Heart left ventricle (tissue), 16 donors: ENCODE data around the gene PTP4A1. TPM values are rescaled to one million over a fixed set of nuclear protein-coding genes. Genes with fewer than 3 reads are reported as not detected.

Experiments used
- ATAC-seq, 4 donors: fragments of 200-7000 bp; cut with Tn5 transposase; one replicate each; pipeline ENCODE4 v1.9.1; 2020 to 2022; ENCODE audit warnings: moderate library complexity in 4 of 4, mild to moderate bottlenecking in 3 of 4, moderate number of reproducible peaks in 1 of 4
- DNase-seq, 5 donors: peaks; one replicate each; pipeline ENCODE4 v3.0.0-alpha.2; 2020
- H3K27ac ChIP-seq, 12 donors: fragments of 200-600 bp; sonication (generic) in 4 of 12; one replicate each; pipeline versions ENCODE4 v1.5.0 to v1.8.0; 2016 to 2022; ENCODE audit warnings: mild to moderate bottlenecking in 2 of 12
- H3K27me3 ChIP-seq, 9 donors: fragments of 200-600 bp; sonication (generic) in 2 of 9; one replicate each; pipeline versions ENCODE4 v1.5.1 to v1.8.0; 2016 to 2022; ENCODE audit warnings: mild to moderate bottlenecking in 3 of 9
- H3K36me3 ChIP-seq, 9 donors: fragments of 200-600 bp; sonication (generic) in 2 of 9; one replicate each; pipeline versions ENCODE4 v1.5.0 to v1.8.0; 2018 to 2022; ENCODE audit warnings: mild to moderate bottlenecking in 2 of 9
- H3K4me1 ChIP-seq, 12 donors: fragments of 200-600 bp; sonication (generic) in 4 of 12; one replicate each; pipeline versions ENCODE4 v1.5.0 to v1.8.0; 2016 to 2022; ENCODE audit warnings: mild to moderate bottlenecking in 3 of 12
- H3K4me3 ChIP-seq, 12 donors: fragments of 200-600 bp; sonication (generic) in 4 of 12; one replicate each; pipeline versions ENCODE4 v1.5.0 to v1.8.0; 2017 to 2022; ENCODE audit warnings: mild to moderate bottlenecking in 9 of 12, moderate library complexity in 4 of 12
- H3K9me3 ChIP-seq, 12 donors: fragments of 200-600 bp; sonication (generic) in 4 of 12; one replicate each; pipeline versions ENCODE4 v1.5.0 to v1.8.0; 2016 to 2022; ENCODE audit warnings: mild to moderate bottlenecking in 1 of 12
- POLR2A ChIP-seq, 2 donors: fragments of 450-650 bp; IDR thresholded peaks; one replicate each; pipeline ENCODE4 v1.6.1; 2017; ENCODE audit warnings: antibody characterized with exemption in 2 of 2, mild to moderate bottlenecking in 2 of 2, moderate library complexity in 2 of 2
- WGBS, 4 donors: extraction: QIAGEN DNeasy Blood & Tissue Kit in 2 of 4; methylation state at CpG; one replicate each; pipeline versions ENCODE4 v1.1.5 to v1.1.7; 2013 to 2018; 5-methylcytosine and 5-hydroxymethylcytosine counted together
- intact Hi-C, 10 donors: fragments of 100-400 bp; cut with DNase I; formaldehyde crosslinking; loops; one replicate each; pipeline versions ENCODE4 v1.11.1 to v1.14.2; 2022
- polyA plus RNA-seq, 2 donors: library from polyadenylated mRNA; stranded (reverse); fragments of 200-250 nt; gene quantifications; one replicate each; pipeline ENCODE4 v1.2.3, GENCODE V29; 2013
- total RNA-seq, 9 donors: library from RNA; depleted of rRNA in 2 of 9; stranded (reverse); fragments of >200 nt in 2 of 9; fragmentation: NEBNext Ultra II Directional in 3 of 9; extraction: Animal tissue kit (Norgen Biotek cat#: 25700) in 3 of 9; gene quantifications; one replicate each; pipeline versions ENCODE4 v1.1.0 to v1.2.4, GENCODE V29; 2016 to 2023
- TF ChIP-seq, protein P1 (sequence below), 12 donors: fragments of 200-600 bp; sonication (generic) in 4 of 12; IDR thresholded peaks; one replicate each; pipeline versions ENCODE4 v1.5.0 to v1.8.0; 2018 to 2022; ENCODE audit warnings: antibody characterized with exemption in 12 of 12, mild to moderate bottlenecking in 5 of 12
- donor health status: ischemic (EF 13 %, LVEDD 7.1; RV severe dilation, severe dysfunction).
- donor health status: healthy with polysubstance abuse.
- donor health status: DM: no; HTN: yes; CAD: no.
- donor health status: DM: no; HTN: no; CAD: no.
- donor health status: ischemic (EF 25% LVEDD 6.9; RV normal size, moderate dysfunction).
- donor health status: ischemic (EF 25% LVEDD 5.7; RV mildly dilated, moderate dysfunction).
- donor health status: healthy.
- donor health status: DM: yes; HTN: yes; CAD: no.
- donor health status: ischemic (EF 35%, LVEDD 5.7; RV mildly dilated, moderate dysfunction).
- donor health status: nonischemic (EF 11% LVEDD 7.7; RV severe dilation, severe dysfunction).
- donor health status: DM: yes; HTN: yes; CAD: no.
- donor health status: PGD.
- donor health status: ischemic (EF 29% LVEDD 5.4; RV normal size, mild dysfunction).
- donor health status: nonischemic (EF 23%, LVEDD 6.1; RV moderate dilation, normal function).

Gene PTP4A1
- total and polyA plus RNA-seq, 11 donors = 6.3 to 73.5 (median 40.6) TPM

DNA sequence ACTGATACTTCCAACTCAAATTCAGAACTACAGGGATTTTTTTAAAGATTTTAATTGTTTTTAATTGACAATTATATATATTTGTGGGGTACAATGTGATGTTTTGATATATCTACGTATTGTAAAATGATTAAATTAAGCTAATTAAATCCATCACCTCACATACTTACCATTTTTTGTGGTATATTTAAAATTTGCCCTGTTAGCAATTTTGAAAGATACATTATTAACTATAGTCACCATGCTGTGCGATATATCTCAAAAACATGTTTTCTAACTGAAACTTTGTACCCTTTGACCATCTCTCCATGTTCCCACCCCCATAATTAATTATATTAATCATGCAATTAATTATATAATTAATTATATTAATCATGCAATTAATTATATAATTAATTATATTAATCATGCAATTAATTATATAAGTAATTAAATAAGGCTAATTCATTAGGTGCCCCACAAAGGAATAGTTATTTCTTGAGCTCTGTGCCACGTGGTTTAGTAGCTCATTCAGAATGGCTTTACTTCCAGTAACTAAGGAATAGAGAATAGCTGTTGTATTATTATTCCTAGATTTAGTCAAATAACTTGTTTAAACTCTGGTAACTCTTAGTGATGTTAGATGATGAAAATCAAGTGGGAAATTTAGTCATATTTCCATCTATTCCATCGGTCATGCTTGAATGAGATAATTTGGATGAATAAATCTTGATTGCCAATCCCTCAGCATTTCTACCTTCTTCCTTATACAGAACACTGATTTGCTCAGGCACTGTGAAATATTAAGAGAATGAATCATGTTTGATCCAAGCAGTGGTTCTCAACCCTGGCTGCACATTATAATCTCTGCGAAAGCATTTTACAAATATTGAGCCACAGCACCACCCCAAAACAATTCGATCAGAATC is 25.1 kb downstream of the PTP4A1 start:
- Histone ChIP-seq H3K9me3 (no peaks in the 10 kb centered on the region), H3K4me3 (peak overlapping the region in 8 of 12 donors; percentile 39 to 63 (median 50)), H3K27me3 (peaks cover 0 to 3% (median 0%) of the 10 kb centered on the region in 9 donors), H3K4me1 (peaks cover 0 to 9% (median 0%) of the 10 kb centered on the region in 12 donors), H3K36me3 (no peaks in the 10 kb centered on the region), H3K27ac (no peak overlapping the region)
- ATAC-seq = no peak
- TF ChIP-seq POLR2A (IDR thresholded peaks at IDR 0.05) = no peak
- TF ChIP-seq, protein P1, sequence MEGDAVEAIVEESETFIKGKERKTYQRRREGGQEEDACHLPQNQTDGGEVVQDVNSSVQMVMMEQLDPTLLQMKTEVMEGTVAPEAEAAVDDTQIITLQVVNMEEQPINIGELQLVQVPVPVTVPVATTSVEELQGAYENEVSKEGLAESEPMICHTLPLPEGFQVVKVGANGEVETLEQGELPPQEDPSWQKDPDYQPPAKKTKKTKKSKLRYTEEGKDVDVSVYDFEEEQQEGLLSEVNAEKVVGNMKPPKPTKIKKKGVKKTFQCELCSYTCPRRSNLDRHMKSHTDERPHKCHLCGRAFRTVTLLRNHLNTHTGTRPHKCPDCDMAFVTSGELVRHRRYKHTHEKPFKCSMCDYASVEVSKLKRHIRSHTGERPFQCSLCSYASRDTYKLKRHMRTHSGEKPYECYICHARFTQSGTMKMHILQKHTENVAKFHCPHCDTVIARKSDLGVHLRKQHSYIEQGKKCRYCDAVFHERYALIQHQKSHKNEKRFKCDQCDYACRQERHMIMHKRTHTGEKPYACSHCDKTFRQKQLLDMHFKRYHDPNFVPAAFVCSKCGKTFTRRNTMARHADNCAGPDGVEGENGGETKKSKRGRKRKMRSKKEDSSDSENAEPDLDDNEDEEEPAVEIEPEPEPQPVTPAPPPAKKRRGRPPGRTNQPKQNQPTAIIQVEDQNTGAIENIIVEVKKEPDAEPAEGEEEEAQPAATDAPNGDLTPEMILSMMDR (IDR thresholded peaks at IDR 0.05) = no peak
- DNase-seq = no peak
- 60 to 63% (median 62%) methylated on average over 6 of the region's 6 CpGs for WGBS, 4 donors
- intact Hi-C loops = loop anchor here (1.0 to 10.0 kb wide), 11 partner anchors 37 to 249 kb away; partner anchors contain the start of gene PHF3 (in 3 of the 10)

DNA sequence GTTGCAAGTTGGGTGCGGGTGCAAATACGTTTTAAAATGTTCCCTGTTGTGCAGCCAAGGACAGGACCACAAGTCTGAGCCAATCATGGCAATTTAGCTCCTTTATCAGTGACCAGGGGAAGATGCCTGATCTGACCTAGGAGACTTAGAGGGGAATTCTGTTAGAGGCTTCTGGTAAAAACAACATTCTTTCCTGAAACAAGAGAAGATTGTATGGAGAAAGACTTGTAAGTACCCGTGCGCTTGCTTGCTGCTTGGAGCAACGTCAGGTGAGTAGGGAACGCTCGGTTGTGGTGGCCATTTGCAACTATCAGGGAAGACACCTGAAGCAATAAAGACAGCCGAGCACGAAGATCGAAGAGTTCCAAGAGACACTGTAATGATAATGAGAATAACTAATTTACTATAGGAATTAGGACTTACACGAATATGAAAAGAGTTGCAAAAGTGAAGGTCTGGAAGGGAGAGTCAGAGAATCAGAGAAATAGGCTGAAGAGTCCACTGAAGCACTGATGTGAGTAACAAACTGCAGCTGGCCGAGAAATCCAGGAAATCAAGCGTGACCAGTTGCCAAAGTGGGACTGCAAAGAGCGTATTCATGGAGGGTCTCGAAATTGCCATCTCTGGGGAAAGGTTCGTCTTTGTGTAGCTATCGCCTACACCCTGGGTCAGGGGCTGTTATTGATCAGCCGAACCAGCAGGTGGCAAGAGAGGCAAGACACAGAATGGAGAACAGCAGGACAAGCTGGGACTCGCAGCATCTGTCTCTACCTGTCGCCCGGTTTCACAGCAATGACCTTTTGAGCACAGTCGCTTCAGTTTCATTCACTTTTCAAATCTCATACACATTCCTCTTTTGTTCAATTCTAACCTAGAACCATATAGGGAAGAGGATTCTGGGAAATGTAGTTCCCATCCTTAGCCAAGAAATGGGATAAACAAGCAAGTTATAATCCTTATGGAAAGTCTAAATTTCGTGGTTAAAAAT is 26.1 kb downstream of the PTP4A1 start:
- 3 to 6% (median 5%) methylated on average over 23 of the region's 23 CpGs for WGBS, 4 donors
- Histone ChIP-seq H3K4me1 (peaks cover 0 to 9% (median 0%) of the 10 kb centered on the region in 12 donors), H3K9me3 (no peaks in the 10 kb centered on the region), H3K27ac (no peak overlapping the region), H3K4me3 (peak overlapping the region; percentile 33 to 63 (median 50)), H3K27me3 (peaks cover 0 to 3% (median 0%) of the 10 kb centered on the region in 9 donors), H3K36me3 (no peaks in the 10 kb centered on the region)
- ATAC-seq (peak; percentile 87 to 97 (median 92)), DNase-seq (peak; percentile 57 to 66 (median 59))
- TF ChIP-seq, protein P1 (IDR thresholded peaks at IDR 0.05) = peak; percentile 69 to 95 (median 82)
- TF ChIP-seq POLR2A (IDR thresholded peaks at IDR 0.05) = no peak
- intact Hi-C loops = loop anchor here in 9 of 10 donors (1.0 to 10.0 kb wide), 11 partner anchors 36 to 250 kb away; partner anchors contain the start of gene PHF3 (in 3 of the 9)

DNA sequence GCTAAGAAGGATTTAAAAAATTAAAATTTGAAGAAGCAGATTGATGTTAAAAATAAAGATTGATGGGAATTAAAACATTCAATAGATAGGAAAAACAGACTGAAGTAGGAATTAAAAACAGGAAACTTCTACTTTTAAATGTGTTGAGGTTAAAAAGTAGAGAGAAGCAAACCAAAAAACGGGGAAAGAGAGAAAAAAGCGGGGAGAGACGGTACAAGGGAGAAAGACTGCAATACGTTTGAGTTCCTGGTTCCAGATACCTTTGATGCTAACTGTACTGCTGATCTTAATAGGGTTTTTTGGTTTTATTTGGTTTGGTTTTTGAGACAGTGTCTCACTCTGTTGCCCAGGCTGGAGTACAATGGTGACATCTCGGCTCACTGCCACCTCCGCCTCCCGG is 27.0 kb downstream of the PTP4A1 start:
- no peaks in the 10 kb centered on the region for H3K9me3 ChIP-seq
- peaks cover 0 to 9% (median 0%) of the 10 kb centered on the region in 12 donors for H3K4me1 ChIP-seq
- no peak for ATAC-seq
- WGBS, 4 donors = 78 to 84% (median 82%) methylated on average over 7 of the region's 7 CpGs
- H3K36me3 ChIP-seq = no peaks in the 10 kb centered on the region
- intact Hi-C loops = loop anchor here in 8 of 10 donors (2.0 to 10.0 kb wide), 9 partner anchors 36 to 250 kb away; partner anchors contain the start of gene PHF3 (in 3 of the 8)
- H3K27ac ChIP-seq = no peak overlapping the region
- H3K4me3 ChIP-seq = no peak overlapping the region
- H3K27me3 ChIP-seq = peaks cover 0 to 3% (median 0%) of the 10 kb centered on the region in 9 donors
- no peak for DNase-seq
- TF ChIP-seq, protein P1 (IDR thresholded peaks at IDR 0.05) = no peak
- no peak for TF ChIP-seq POLR2A (IDR thresholded peaks at IDR 0.05)
